Measurements from ENCODE around the gene HSP90AA1. TPM values are rescaled to one million over a fixed set of nuclear protein-coding genes. Genes with fewer than 3 reads are reported as not detected.

HSP90AA1 gene
- polyA plus RNA-seq, 1 donor = 768 TPM

DNA sequence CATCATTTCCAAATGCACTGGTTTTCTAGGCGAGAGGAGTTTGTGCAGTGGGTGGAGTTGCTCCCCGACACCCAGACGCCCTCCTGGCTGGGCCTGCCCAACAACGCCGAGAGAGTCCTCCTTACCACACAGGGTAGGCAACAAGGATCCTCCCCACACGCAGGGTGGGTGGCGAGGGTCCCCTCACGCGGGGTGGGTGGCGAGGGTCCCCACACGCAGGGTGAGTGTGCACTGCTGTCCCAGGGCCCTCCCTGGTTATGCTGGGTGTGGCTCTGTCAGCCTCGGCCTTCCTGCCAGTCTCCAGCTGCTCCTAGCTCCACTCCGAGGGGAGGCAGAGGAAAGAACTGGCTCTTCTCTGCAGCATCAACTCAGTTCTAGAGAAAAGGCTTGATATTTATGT lies 42.3 kb downstream of the HSP90AA1 start:
- DNase-seq = no peak

DNA sequence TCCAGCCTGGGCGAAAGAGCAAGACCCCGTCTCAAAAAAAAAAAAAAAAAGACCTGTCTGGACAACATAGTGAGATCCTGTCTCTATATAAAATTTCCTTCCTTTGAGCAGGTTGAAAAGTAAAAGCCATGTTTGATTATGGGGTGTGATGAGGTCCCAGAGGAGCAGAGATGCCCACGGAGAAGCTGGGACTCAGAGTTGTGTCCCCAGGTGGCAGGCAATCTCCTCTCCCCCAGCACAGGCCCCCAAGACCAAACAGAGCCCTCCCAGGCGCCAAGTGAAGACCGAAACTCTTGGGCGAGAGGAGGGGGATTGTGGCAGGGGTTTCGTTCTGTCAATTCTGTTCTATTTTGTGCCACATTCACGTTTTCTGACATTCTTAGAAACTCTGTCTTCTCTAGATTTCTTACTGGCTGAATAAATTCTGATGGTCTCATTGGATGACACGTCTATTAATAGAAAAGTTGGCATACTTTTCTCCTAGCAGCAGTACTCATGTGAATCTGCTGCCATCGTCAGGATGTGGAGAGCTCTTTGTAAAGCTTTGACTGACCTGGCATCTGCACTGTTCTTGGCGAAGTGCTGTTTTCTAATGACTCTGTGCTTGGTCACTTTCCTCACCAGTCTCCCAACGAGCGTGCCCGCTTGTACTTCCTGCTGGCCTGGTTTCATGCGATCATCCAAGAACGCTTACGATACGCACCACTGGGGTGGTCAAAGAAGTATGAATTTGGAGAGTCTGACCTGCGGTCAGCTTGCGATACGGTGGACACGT lies 43.4 kb downstream of the HSP90AA1 start:
- no peak for DNase-seq

DNA sequence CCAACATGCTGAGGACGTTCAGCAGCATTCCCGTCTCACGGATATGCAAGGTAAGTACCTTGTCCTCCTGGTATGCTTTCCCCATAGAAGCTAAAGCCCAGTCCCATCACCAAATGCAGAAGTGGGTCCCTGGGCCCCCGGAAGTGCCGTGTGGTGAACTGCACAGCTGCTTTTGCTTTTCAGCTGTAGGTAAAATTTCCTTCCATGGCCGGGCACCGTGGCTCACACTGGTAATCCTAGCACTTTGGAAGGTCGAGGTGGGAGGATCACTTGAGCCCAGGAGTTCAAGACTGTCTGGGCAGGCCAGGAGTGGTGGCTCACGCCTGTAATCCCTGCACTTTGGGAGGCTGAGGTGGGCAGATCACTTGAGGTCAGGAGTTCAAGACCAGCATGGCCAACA lies 44.1 kb downstream of the HSP90AA1 start:
- no peak for DNase-seq

DNA sequence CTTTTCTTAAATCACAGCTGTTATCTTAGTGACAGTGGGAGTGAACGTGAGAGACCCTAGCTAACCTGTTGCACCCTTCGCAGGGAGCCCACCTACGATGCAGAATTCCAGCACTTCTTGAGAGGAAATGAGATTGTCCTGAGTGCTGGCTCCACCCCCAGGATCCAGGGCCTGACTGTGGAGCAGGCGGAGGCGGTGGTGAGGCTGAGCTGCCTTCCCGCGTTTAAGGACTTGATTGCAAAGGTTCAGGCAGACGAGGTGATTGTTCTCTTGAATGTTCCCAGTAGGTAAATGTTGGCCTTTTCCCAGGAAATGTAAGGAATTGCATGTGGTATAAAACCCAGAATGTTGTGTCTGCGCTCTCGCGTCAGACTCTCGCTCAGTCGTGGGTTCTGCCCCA lies 46.7 kb downstream of the HSP90AA1 start:
- no peak for DNase-seq

DNA sequence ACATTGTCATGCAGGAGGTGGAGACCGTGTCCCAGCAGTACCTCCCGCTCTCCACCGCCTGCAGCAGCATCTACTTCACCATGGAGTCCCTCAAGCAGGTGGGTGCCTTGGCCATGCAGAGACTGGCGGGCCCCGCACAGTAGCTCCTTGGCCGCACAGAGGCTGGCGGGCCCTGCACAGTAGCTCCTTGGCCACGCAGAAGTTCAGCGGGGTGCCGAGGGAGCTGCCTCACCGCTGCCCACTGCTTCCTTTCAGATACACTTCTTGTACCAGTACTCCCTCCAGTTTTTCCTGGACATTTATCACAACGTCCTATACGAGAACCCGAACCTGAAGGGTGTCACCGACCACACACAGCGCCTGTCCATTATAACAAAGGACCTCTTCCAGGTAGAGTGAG lies 47.7 kb downstream of the HSP90AA1 start:
- no peak for DNase-seq

DNA sequence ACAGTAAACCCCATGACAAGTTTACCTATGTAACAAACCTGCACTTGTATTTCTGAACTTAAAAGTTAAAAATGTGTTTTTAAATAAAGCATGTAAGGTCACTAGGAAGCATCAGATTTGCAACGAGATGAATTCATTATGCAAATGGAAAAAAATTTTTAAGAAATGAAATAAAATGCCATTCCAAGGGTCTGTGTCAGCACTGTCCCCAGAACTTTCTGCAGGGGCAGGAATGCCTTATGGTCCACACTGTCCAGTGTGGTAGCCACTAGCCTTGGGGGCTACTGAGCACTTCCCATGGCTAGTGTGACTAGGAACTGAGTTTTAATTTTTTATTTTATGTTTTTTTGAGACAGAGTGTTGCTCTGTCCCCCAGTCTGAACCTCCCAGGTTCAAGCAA lies 49.2 kb downstream of the HSP90AA1 start:
- DNase-seq = no peak

DNA sequence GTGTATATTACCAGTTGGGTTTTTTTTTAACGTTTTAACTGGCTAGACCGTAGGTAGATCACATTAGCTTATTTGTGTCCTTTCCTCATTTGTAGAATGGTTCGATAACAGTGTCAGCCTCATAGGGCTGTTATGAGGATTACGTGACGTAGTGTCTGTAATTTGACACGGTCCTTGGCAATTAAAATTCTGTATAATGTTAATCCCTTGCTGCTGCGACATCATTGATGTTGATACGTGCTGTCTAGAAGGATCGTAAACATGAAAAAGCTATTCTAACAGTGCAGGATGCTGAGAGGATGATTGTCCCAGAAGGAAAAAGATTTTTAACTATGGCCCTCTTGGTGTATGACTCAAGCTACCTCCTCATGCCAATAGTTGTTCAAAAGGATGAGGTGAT lies 50.9 kb downstream of the HSP90AA1 start:
- no peak for DNase-seq

DNA sequence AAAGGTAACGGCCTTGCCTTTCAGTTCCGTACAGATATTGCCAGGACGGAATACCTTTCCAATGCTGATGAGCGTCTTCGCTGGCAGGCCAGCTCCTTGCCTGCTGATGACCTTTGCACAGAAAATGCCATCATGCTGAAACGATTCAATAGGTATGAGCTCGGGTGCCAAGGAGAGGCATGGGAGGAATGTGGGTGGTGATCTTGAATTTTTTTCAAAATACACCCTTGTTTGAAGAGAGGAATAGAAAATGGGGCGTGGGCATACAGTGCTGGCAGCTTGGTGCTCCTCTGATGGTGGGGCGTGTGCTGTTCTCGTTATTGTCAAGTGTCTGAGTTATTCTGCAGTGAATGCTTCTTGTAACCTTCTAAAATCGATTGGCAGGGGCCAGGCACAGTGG lies 52.5 kb downstream of the HSP90AA1 start:
- no peak for DNase-seq

DNA sequence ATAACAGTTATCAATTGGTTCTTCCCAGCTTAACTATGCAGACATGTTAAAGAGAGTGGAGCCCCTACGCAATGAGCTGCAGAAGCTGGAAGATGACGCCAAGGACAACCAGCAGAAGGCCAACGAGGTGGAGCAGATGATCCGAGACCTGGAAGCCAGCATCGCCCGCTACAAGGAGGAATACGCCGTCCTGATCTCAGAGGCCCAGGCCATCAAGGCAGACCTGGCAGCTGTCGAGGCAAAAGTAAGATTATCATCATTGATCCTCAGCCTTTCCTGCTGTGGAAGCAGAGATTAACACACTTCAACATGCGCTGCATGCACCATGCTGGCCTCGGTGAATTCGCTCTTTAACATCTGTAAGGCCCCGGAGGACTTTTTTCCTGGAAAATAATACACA lies 53.6 kb downstream of the HSP90AA1 start:
- no peak for DNase-seq

Other genes starting within 250 kb of the HSP90AA1 start
- gene DYNC1H1, start 122.5 kb downstream of the HSP90AA1 start, polyA plus RNA-seq (ENCODE audit: insufficient read length) = 368 TPM
- gene WDR20, start 52.9 kb upstream of the HSP90AA1 start, polyA plus RNA-seq (ENCODE audit: insufficient read length) = 30.3 TPM
- 37.2 TPM for gene MOK, start 218.1 kb upstream of the HSP90AA1 start, polyA plus RNA-seq (ENCODE audit: insufficient read length)
- 21.3 TPM for gene ZNF839, start 232.7 kb upstream of the HSP90AA1 start, polyA plus RNA-seq (ENCODE audit: insufficient read length)

All from left kidney (tissue), 2 donors.